ENCODE measurements around the gene DGCR8. TPM values are rescaled to one million over a fixed set of nuclear protein-coding genes. Genes with fewer than 3 reads are reported as not detected.

DGCR8 gene
- total and polyA plus RNA-seq, 7 donors, result 6.7 to 32.7 (median 15.3) TPM

DNA sequence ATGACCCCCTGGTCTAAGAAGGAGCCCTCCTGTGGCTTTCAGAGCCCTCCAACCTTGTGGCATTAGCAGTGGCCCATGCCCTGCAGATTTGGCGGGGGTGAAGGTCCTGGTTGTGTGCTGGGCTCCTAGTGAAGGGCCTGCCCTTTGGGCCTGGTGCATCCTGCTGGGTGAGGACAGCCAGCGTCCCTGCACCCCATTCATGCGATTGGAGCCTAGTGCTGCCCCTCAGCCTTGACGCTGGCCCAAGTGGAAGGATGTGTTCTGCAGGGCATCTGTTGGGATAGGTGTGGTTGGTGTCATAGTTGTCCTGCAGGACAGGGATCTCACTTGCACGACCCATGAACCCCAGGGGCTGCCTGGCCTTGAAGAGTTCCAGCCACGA, 28.1 kb upstream of the DGCR8 start:
- TF ChIP-seq POLR2AphosphoS5 (IDR thresholded peaks at IDR 0.05) (no peak), CTCF (IDR thresholded peaks at IDR 0.05) (no peak), POLR2A (IDR thresholded peaks at IDR 0.05) (no peak), EP300 (IDR thresholded peaks at IDR 0.05) (no peak)
- 93 to 96% methylated on average over 6 of the region's 6 CpGs for WGBS, 2 donors
- intact Hi-C loops (cut with DNase I), result no loop called here
- Histone ChIP-seq H3K27ac (no peak overlapping the region), H3K9me3 (no peaks in the 10 kb centered on the region), H3K36me3 (peaks cover 5 to 69% (median 25%) of the 10 kb centered on the region in 4 donors), H3K4me3 (no peak overlapping the region), H3K4me1 (no peaks in the 10 kb centered on the region), H3K27me3 (no peaks in the 10 kb centered on the region)
- no peak for DNase-seq

DNA sequence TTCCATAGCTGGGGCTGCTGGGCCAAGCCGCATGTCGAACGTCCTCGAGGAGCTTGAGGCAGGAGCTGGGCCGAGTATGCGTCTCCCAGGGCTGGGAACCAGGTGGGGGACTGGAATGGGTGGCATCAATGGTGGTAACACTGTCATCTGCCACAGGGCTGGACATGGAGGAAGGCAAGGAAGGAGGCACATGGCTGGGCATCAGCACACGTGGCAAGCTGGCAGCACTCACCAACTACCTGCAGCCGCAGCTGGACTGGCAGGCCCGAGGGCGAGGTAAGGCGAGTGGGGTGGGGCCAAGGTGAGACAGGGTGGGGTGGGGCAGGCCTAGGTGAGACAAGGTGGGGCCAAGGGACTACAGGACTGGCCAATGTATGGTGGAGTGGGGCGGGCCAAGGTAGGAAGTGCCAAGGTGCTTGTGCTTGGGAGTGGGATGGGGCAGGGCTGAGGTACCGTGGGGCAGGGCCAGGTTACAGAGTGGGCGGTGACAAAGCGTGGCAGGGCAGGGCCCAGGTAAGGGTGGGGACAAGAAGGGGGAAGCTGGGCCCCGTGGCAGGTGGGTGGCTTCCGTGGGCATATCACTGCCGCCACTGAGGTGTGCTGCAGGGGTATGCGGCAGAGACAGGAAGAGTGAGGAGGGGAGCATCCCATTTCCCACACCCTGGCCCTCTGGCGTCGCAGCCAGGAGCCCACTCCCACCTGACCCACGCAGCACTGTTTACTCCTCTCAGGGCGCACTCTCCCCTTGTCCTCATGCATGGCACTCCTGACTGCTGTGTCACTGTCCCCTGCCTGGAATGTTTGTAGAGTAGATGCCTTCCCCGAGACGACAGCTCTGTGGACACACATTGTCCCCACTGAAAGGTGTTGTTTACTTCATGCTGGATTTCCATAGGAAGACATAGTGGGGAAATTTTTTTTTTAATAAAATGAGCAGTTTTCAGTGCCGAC, 27.5 kb upstream of the DGCR8 start:
- H3K4me1 ChIP-seq, result no peaks in the 10 kb centered on the region
- no peak overlapping the region for H3K27ac ChIP-seq
- no peaks in the 10 kb centered on the region for H3K9me3 ChIP-seq
- H3K27me3 ChIP-seq, result no peaks in the 10 kb centered on the region
- WGBS, 2 donors, result 48 to 80% methylated on average over 26 of the region's 26 CpGs
- H3K36me3 ChIP-seq, result peaks cover 5 to 70% (median 25%) of the 10 kb centered on the region in 4 donors
- H3K4me3 ChIP-seq, result no peak overlapping the region
- intact Hi-C loops (cut with DNase I), result no loop called here
- TF ChIP-seq POLR2AphosphoS5 (IDR thresholded peaks at IDR 0.05) (no peak), POLR2A (IDR thresholded peaks at IDR 0.05) (no peak), EP300 (IDR thresholded peaks at IDR 0.05) (no peak), CTCF (IDR thresholded peaks at IDR 0.05) (no peak)
- no peak for DNase-seq

- WGBS, 2 donors, result 82 to 94% methylated on average over 14 of the region's 14 CpGs
- H3K27ac ChIP-seq, result no peak overlapping the region
- intact Hi-C loops (cut with DNase I), result no loop called here
- H3K36me3 ChIP-seq, result peaks cover 5 to 70% (median 25%) of the 10 kb centered on the region in 4 donors
- no peaks in the 10 kb centered on the region for H3K27me3 ChIP-seq
- no peaks in the 10 kb centered on the region for H3K4me1 ChIP-seq
- H3K9me3 ChIP-seq, result no peaks in the 10 kb centered on the region
- DNase-seq, result no peak
- no peak for TF ChIP-seq POLR2A (IDR thresholded peaks at IDR 0.05)
- TF ChIP-seq POLR2AphosphoS5 (IDR thresholded peaks at IDR 0.05), result no peak
- no peak for TF ChIP-seq CTCF (IDR thresholded peaks at IDR 0.05)
- no peak overlapping the region for H3K4me3 ChIP-seq
These were observed 26.5 kb upstream of the DGCR8 start for GRCh38 chr22:20053407-20054033.

DNA sequence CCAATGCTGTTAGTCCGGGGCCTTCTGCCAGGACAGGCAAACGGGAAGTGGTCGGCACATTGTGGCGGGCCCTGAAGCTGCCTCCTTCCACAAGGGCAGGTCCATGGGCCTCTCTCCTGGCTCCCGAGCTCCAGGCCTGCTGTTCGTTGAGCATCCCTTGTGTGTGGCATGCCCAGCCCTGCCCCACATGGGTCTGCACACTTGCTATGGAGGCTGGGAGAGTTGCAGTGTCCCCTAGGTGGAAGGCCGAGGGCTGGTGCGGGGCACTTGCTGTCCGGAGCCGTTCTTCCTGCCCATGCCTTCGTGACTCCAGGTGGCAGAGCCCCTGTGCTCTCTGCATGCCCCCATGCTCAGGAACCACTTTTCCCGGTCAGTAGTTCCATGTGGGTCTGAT, 26.0 kb upstream of the DGCR8 start:
- intact Hi-C loops (cut with DNase I), result no loop called here
- H3K27ac ChIP-seq, result no peak overlapping the region
- no peak for DNase-seq
- no peaks in the 10 kb centered on the region for H3K9me3 ChIP-seq
- 96% methylated on average over 12 of the region's 12 CpGs for WGBS, 2 donors
- no peaks in the 10 kb centered on the region for H3K4me1 ChIP-seq
- H3K4me3 ChIP-seq, result no peak overlapping the region
- peaks cover 5 to 69% (median 27%) of the 10 kb centered on the region in 4 donors for H3K36me3 ChIP-seq
- TF ChIP-seq POLR2A (IDR thresholded peaks at IDR 0.05), result no peak
- no peak for TF ChIP-seq EP300 (IDR thresholded peaks at IDR 0.05)
- no peak for TF ChIP-seq CTCF (IDR thresholded peaks at IDR 0.05)
- no peak for TF ChIP-seq POLR2AphosphoS5 (IDR thresholded peaks at IDR 0.05)
- H3K27me3 ChIP-seq, result no peaks in the 10 kb centered on the region
